HCT116 (cell line): Measurements from ENCODE around the gene SFXN5. TPM values are rescaled to one million over a fixed set of nuclear protein-coding genes. Genes with fewer than 3 reads are reported as not detected.

Experiments used
- ATAC-seq: fragments of 200-7000 bp; cut with Tn5 transposase; 2 replicates; pipeline ENCODE4 v1.9.1; 2020; ENCODE audit warnings: mild to moderate bottlenecking, moderate library complexity
- BruUV-seq: library from RNA; stranded (reverse); fragments of 400-500 nt; replicated peaks from 2 replicates; lab custom pipeline; 2021; lab: Mats Ljungman, UMichigan
- CTCF ChIA-PET: fragments of 300-600 bp; sonication (Branson Sonifier 250); formaldehyde crosslinking; loops from one replicate; lab custom pipeline; 2021; ENCODE audit warnings: antibody characterized with exemption; lab: Charles Lee
- POLR2A ChIA-PET: fragments of 300-600, 350-600 bp; sonication (Branson Sonifier 250); formaldehyde crosslinking; loops from one replicate; lab custom pipeline; 2021; ENCODE audit warnings: antibody characterized with exemption; lab: Charles Lee
- RAD21 ChIA-PET, 2 experiments: fragments of 300-600 bp; sonication (Branson Sonifier 250); formaldehyde crosslinking; loops; one replicate each; lab custom pipeline; 2023; ENCODE audit warnings: low total read pairs in 2 of 2; ENCODE audit not compliant: uncharacterized antibody in 2 of 2, unreplicated experiment in 2 of 2, low non-redundant PET in 1 of 2; lab: Charles Lee
- DNase-seq: peaks from one replicate; pipeline ENCODE4 v3.0.0-alpha.2; 2010; ENCODE audit warnings: low read depth, low spot score
- H2AFZ ChIP-seq: fragments of 200-600 bp; shearing (Covaris generic), sonication (generic); 2 replicates; pipeline ENCODE4 v1.6.1; 2017; ENCODE audit warnings: low read depth, mixed run types, mixed read lengths, antibody characterized with exemption, low read length; ENCODE audit not compliant: poor library complexity, severe bottlenecking
- H3K27ac ChIP-seq: 2 replicates; pipeline ENCODE4 v1.5.1; 2012; ENCODE audit warnings: low read depth, low read length
- H3K27me3 ChIP-seq: fragments of 200-600 bp; sonication (generic); 2 replicates; pipeline ENCODE4 v1.6.1; 2016; ENCODE audit warnings: mixed run types, low read length, mixed read lengths; ENCODE audit not compliant: insufficient read depth
- H3K36me3 ChIP-seq, 2 experiments: fragments of 200-500 bp in 1 of 2; fragments of 200-600 bp in 1 of 2; sonication (Bioruptor generic) in 1 of 2; sonication (generic) in 1 of 2; 2 replicates each; pipeline versions ENCODE4 v1.5.1 to v1.6.1; 2014 to 2016; ENCODE audit warnings: low read length in 2 of 2, inconsistent platforms in 1 of 2, mixed read lengths in 1 of 2, mixed run types in 1 of 2; ENCODE audit not compliant: insufficient read depth in 2 of 2, control insufficient read depth in 1 of 2
- H3K4me1 ChIP-seq, 2 experiments: fragments of 200-600 bp in 1 of 2; sonication (generic) in 1 of 2; 2 replicates each; pipeline versions ENCODE4 v1.5.1 to v1.6.1; 2012 to 2017; ENCODE audit warnings: low read length in 2 of 2, inconsistent platforms in 1 of 2, mild to moderate bottlenecking in 1 of 2, mixed read lengths in 1 of 2, mixed run types in 1 of 2, moderate library complexity in 1 of 2; ENCODE audit not compliant: insufficient read depth in 2 of 2, control insufficient read depth in 1 of 2
- H3K4me2 ChIP-seq: fragments of 200-600 bp; sonication (generic); 2 replicates; pipeline ENCODE4 v1.6.1; 2017; ENCODE audit warnings: mixed run types, low read length, mixed read lengths
- H3K4me3 ChIP-seq, 2 experiments: fragments of 200-600 bp in 1 of 2; sonication (generic) in 1 of 2; replicated peaks in 1 of 2; 2 replicates each; pipeline ENCODE4 v1.5.1; 2011 to 2016; ENCODE audit warnings: low read length in 2 of 2, control low read depth in 1 of 2, low read depth in 1 of 2, mild to moderate bottlenecking in 1 of 2, mixed read lengths in 1 of 2, mixed run types in 1 of 2
- H3K79me2 ChIP-seq: fragments of 200-600 bp; sonication (generic); 2 replicates; pipeline ENCODE4 v1.6.1; 2017; ENCODE audit warnings: mild to moderate bottlenecking, mixed run types, low read length, moderate library complexity, mixed read lengths; ENCODE audit not compliant: insufficient read depth
- H3K9ac ChIP-seq: fragments of 200-600 bp; sonication (generic); 2 replicates; pipeline ENCODE4 v1.6.1; 2016; ENCODE audit warnings: low read length, mixed read lengths
- H3K9me2 ChIP-seq: fragments of 200-600 bp; sonication (generic), shearing (Covaris generic); 2 replicates; pipeline ENCODE4 v1.6.1; 2017; ENCODE audit warnings: mixed run types, mild to moderate bottlenecking, moderate library complexity; ENCODE audit not compliant: insufficient read depth
- H3K9me3 ChIP-seq, 2 experiments: fragments of 200-500 bp in 1 of 2; fragments of 200-600 bp in 1 of 2; sonication (Bioruptor generic) in 1 of 2; sonication (generic) in 1 of 2; 2 replicates each; pipeline ENCODE4 v1.6.1; 2014 to 2017; ENCODE audit warnings: low read length in 2 of 2, mixed read lengths in 2 of 2, inconsistent platforms in 1 of 2, low read depth in 1 of 2, mild to moderate bottlenecking in 1 of 2, mixed run types in 1 of 2, moderate library complexity in 1 of 2; ENCODE audit not compliant: control insufficient read depth in 1 of 2, insufficient read depth in 1 of 2
- H4K20me1 ChIP-seq: fragments of 200-600 bp; sonication (generic), shearing (Covaris generic); 2 replicates; pipeline ENCODE4 v1.6.1; 2017; ENCODE audit warnings: mixed run types, mild to moderate bottlenecking, moderate library complexity; ENCODE audit not compliant: insufficient read depth
- ELF1 ChIP-seq: IDR thresholded peaks from 2 replicates; pipeline ENCODE4 v1.6.1; 2012; ENCODE audit warnings: low read depth, borderline replicate concordance
- EZH2phosphoT487 ChIP-seq: fragments of 200-600 bp; IDR thresholded peaks from 2 replicates; pipeline ENCODE4 v1.6.1; 2018; ENCODE audit warnings: antibody characterized with exemption, borderline replicate concordance
- FOSL1 ChIP-seq: IDR thresholded peaks from 2 replicates; pipeline ENCODE4 v1.6.1; 2012; ENCODE audit warnings: low read depth
- RAD21 ChIP-seq: IDR thresholded peaks from 2 replicates; pipeline ENCODE4 v1.6.1; 2012; ENCODE audit warnings: low read depth, mild to moderate bottlenecking
- SP1 ChIP-seq: IDR thresholded peaks from 2 replicates; pipeline ENCODE4 v1.6.1; 2012; ENCODE audit warnings: low read depth
- TCF7L2 ChIP-seq: IDR thresholded peaks from 2 replicates; pipeline ENCODE4 v1.7.0; 2011; ENCODE audit warnings: borderline replicate concordance, inconsistent platforms; ENCODE audit not compliant: insufficient read depth, insufficient read length; ENCODE audit errors: extremely low read depth
- YY1 ChIP-seq: IDR thresholded peaks from 2 replicates; pipeline ENCODE4 v1.6.1; 2011; ENCODE audit warnings: low read length, low read depth, moderate library complexity, mild to moderate bottlenecking; ENCODE audit not compliant: insufficient replicate concordance; ENCODE audit errors: extremely low read depth
- ZFX ChIP-seq: fragments of 450-650 bp; IDR thresholded peaks from 2 replicates; pipeline ENCODE4 v1.6.1; 2017
- ZNF274 ChIP-seq: fragments of 200-500 bp; sonication (Bioruptor generic); IDR thresholded peaks from 2 replicates; pipeline ENCODE4 v1.6.1; 2014; ENCODE audit warnings: mild to moderate bottlenecking, low read depth, low read length, inconsistent platforms
- intact Hi-C: fragments of 100-400 bp; cut with micrococcal nuclease; formaldehyde crosslinking; loops from 2 replicates; pipeline ENCODE4 v1.10.0; 2022
- total RNA-seq: library from RNA; stranded (reverse); gene quantifications from one replicate; pipeline ENCODE4 v1.2.1, GENCODE V29; 2021; ENCODE audit not compliant: unreplicated experiment
- TF ChIP-seq, protein P1 (sequence below), 3 experiments: fragments of 200-600 bp in 1 of 3; sonication (generic) in 1 of 3; IDR thresholded peaks in 2 of 3; conservative IDR thresholded peaks in 1 of 3; 2 replicates each; pipeline ENCODE4 v1.5.1; 2012 to 2017; ENCODE audit warnings: low read depth in 2 of 3, low read length in 2 of 3, antibody characterized with exemption in 1 of 3, borderline replicate concordance in 1 of 3, control low read depth in 1 of 3, mild to moderate bottlenecking in 1 of 3, mixed read lengths in 1 of 3, mixed run types in 1 of 3, moderate library complexity in 1 of 3; ENCODE audit not compliant: insufficient read depth in 1 of 3
- TF ChIP-seq, protein P2 (sequence below): IDR thresholded peaks from 2 replicates; pipeline ENCODE4 v1.6.1; 2012
- TF ChIP-seq, protein P3 (sequence below): IDR thresholded peaks from 2 replicates; pipeline ENCODE4 v1.6.1; 2012; ENCODE audit warnings: low read depth
- TF ChIP-seq, protein P4 (sequence below): IDR thresholded peaks from 2 replicates; pipeline ENCODE4 v1.6.1; 2012

The SFXN5 gene
- total RNA-seq, 1 experiment from 2014 or later, result 10.0 TPM

DNA sequence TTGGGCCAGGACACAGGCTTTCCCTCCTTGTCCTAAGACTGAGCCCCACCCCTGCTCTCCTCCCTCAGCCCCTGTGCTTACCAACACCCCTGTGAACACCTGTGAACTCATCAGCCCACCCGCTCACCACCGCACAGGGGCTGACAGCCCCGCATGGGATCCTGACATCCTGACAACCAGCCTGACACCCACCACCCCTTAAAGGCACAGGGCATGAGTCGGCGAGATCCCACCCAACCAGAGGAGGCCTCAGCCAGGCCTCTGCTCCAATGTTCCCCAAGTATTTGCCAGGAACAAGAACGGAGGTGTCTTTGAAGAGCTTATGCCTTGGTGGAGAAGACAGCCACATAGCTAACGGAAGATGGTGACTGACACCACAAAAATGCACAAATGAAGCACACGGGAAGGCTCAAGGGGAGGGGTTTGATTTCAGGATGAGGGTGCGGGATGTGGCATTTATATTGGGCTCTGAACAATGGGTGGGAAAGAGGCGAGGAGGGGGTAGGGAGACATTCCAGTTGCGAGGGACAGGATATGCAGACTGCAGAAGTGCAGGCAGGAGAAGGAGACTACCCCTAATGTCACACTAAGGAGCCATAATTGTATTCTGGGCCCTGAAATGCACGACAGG is 30.2 kb upstream of the SFXN5 start:
- intact Hi-C loops, result no loop called here
- peaks cover 64% of the 10 kb centered on the region for H3K79me2 ChIP-seq
- no peak overlapping the region for H3K27ac ChIP-seq
- H3K9ac ChIP-seq, result no peak overlapping the region
- H3K27me3 ChIP-seq, result no peaks in the 10 kb centered on the region
- no peak overlapping the region for H3K4me3 ChIP-seq
- no peak for ATAC-seq
- no peak for DNase-seq
- no TSS peak for BruUV-seq
- no peaks in the 10 kb centered on the region for H3K9me2 ChIP-seq
- ChIA-PET POLR2A (no interaction called here), RAD21 (no interaction called here), CTCF (no interaction called here)
- no peaks in the 10 kb centered on the region for H3K9me3 ChIP-seq
- no peak overlapping the region for H3K4me2 ChIP-seq
- TF ChIP-seq FOSL1 (no peak), ZFX (no peak), ELF1 (no peak), YY1 (no peak), SP1 (no peak), TCF7L2 (no peak), RAD21 (no peak), EZH2phosphoT487 (no peak), ZNF274 (no peak)
- TF ChIP-seq, protein P1, sequence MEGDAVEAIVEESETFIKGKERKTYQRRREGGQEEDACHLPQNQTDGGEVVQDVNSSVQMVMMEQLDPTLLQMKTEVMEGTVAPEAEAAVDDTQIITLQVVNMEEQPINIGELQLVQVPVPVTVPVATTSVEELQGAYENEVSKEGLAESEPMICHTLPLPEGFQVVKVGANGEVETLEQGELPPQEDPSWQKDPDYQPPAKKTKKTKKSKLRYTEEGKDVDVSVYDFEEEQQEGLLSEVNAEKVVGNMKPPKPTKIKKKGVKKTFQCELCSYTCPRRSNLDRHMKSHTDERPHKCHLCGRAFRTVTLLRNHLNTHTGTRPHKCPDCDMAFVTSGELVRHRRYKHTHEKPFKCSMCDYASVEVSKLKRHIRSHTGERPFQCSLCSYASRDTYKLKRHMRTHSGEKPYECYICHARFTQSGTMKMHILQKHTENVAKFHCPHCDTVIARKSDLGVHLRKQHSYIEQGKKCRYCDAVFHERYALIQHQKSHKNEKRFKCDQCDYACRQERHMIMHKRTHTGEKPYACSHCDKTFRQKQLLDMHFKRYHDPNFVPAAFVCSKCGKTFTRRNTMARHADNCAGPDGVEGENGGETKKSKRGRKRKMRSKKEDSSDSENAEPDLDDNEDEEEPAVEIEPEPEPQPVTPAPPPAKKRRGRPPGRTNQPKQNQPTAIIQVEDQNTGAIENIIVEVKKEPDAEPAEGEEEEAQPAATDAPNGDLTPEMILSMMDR (IDR thresholded peaks at IDR 0.05 in 2 of 3, conservative IDR thresholded peaks at IDR 0.05 in 1 of 3; ENCODE audit: borderline replicate concordance in 1 of 3, insufficient read depth in 1 of 3, low read depth in 2 of 3, low read length in 2 of 3), result no peak
- TF ChIP-seq, protein P2, sequence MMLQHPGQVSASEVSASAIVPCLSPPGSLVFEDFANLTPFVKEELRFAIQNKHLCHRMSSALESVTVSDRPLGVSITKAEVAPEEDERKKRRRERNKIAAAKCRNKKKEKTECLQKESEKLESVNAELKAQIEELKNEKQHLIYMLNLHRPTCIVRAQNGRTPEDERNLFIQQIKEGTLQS, result no peak
- TF ChIP-seq, protein P3, sequence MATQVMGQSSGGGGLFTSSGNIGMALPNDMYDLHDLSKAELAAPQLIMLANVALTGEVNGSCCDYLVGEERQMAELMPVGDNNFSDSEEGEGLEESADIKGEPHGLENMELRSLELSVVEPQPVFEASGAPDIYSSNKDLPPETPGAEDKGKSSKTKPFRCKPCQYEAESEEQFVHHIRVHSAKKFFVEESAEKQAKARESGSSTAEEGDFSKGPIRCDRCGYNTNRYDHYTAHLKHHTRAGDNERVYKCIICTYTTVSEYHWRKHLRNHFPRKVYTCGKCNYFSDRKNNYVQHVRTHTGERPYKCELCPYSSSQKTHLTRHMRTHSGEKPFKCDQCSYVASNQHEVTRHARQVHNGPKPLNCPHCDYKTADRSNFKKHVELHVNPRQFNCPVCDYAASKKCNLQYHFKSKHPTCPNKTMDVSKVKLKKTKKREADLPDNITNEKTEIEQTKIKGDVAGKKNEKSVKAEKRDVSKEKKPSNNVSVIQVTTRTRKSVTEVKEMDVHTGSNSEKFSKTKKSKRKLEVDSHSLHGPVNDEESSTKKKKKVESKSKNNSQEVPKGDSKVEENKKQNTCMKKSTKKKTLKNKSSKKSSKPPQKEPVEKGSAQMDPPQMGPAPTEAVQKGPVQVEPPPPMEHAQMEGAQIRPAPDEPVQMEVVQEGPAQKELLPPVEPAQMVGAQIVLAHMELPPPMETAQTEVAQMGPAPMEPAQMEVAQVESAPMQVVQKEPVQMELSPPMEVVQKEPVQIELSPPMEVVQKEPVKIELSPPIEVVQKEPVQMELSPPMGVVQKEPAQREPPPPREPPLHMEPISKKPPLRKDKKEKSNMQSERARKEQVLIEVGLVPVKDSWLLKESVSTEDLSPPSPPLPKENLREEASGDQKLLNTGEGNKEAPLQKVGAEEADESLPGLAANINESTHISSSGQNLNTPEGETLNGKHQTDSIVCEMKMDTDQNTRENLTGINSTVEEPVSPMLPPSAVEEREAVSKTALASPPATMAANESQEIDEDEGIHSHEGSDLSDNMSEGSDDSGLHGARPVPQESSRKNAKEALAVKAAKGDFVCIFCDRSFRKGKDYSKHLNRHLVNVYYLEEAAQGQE, result no peak
- TF ChIP-seq, protein P4, sequence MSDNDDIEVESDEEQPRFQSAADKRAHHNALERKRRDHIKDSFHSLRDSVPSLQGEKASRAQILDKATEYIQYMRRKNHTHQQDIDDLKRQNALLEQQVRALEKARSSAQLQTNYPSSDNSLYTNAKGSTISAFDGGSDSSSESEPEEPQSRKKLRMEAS, result no peak
- no peak overlapping the region for H2AFZ ChIP-seq
- H3K4me1 ChIP-seq, result peaks cover 0 to 4% of the 10 kb centered on the region in 2 experiments; a peak in 2 of 4 replicates
- no peaks in the 10 kb centered on the region for H3K36me3 ChIP-seq
- H4K20me1 ChIP-seq, result no peaks in the 10 kb centered on the region
